ENCODE measurements around the gene SYNCRIP. TPM values are rescaled to one million over a fixed set of nuclear protein-coding genes. Genes with fewer than 3 reads are reported as not detected.
"Not testable (repeated sequence)": the region's sequence is repeated elsewhere in the genome, so short reads cannot be mapped to it uniquely, and the experiment has no call there.

SYNCRIP gene
- polyA plus RNA-seq, 1 donor: 92.8 TPM

GRCh38 chr6:85593438-85594196, 49.1 kb downstream of the SYNCRIP start, which contains the start of gene SNX14:
TSS of gene SNX14 (minus strand) at chr6:85593858. CDS start at chr6:85593718, 140 bp downstream.
- peak; percentile 97 for DNase-seq

GRCh38 chr6:85592033-85592432, 50.7 kb downstream of the SYNCRIP start:
- no peak for DNase-seq

- DNase-seq: no peak
Measured at GRCh38 chr6:85591207-85591606, 51.5 kb downstream of the SYNCRIP start.

- no peak for DNase-seq
Measured at GRCh38 chr6:85585741-85586140, 56.9 kb downstream of the SYNCRIP start.

- not testable (repeated sequence) for DNase-seq
Measured at GRCh38 chr6:85582832-85583231, 59.9 kb downstream of the SYNCRIP start.

- DNase-seq: no peak
Measured at GRCh38 chr6:85581572-85581971, 61.1 kb downstream of the SYNCRIP start.

DNA sequence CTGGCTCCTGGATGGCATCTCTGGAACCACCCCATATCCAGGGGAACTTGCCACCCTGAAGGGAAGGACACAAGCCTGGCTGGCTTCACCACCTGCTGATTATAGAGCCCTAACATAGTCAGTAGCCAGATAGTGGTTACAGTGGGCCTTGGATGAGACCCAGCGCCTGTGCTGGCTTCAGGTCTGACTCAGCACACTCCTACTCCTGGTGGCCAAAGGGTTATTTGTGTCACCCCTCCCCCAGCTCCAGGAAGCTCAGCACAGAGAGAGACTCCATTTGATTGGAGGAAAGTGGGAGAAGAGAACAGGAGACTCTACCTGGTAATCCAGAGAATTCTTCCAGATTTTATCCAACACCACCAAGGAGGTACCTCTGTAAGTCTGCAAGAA, 61.8 kb downstream of the SYNCRIP start:
- DNase-seq: no peak

GRCh38 chr6:85580118-85580877, 62.4 kb downstream of the SYNCRIP start:
- DNase-seq: no peak

DNA sequence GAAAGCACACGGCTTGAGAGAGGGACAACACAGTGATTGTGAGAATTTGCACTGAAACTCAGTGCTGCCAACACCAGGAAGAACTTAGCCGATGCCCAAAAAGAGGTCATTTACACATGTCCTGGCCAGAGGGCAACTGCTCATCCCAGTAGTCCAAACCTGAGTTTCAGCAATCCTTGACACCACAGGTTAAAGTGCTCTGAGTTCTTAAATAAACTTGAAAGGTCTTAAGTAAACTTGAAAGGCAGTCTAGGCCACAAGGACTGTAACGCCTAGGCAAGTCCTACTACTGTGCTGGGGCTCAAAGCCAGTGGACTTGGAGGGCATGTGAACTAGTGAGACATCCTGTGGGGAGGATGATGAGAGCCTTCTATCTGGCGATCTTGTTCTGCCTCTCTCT, 63.1 kb downstream of the SYNCRIP start:
- DNase-seq: no peak

GRCh38 chr6:85576476-85576875, 66.2 kb downstream of the SYNCRIP start:
- DNase-seq: no peak

- DNase-seq: no peak
Measured at GRCh38 chr6:85574932-85575598, 67.6 kb downstream of the SYNCRIP start.

DNA sequence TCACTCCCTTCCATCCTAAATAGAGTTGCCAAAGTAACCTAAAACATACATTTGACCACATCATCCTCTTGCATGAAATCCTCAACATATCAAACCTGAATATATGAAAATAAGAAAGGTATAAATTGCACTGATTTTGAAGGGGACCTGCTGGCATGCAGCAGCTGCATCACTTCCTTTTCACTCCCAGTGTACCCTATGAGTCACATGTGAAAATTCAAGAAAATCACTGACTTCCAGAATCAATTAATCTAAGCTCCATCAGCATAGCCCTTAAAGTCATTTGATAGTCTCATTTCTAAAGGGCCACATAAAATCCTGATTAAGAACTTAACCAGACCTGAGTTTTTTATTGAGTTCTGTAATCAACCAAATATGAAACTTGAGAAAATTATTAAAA, 73.4 kb downstream of the SYNCRIP start:
- no peak for DNase-seq

- no peak for DNase-seq
Measured at GRCh38 chr6:85568411-85568810, 74.3 kb downstream of the SYNCRIP start.

- DNase-seq: no peak
Measured at GRCh38 chr6:85565736-85566135, 77.0 kb downstream of the SYNCRIP start.

DNA sequence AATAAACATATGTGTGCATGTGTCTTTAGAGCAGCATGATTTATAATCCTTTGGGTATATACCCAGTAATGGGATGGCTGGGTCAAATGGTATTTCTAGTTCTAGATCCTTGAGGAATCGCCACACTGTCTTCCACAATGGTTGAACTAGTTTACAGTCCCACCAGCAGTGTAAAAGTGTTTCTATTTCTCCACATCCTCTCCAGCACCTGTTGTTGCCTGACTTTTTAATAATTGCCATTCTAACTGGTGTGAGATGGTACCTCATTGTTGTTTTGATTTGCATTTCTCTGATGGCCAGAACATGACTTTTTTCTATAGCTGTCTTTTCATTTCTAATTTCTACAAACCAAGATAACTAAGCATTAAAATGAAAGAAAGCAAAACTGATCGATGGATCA, 78.5 kb downstream of the SYNCRIP start:
- DNase-seq: not testable (repeated sequence)

Other genes starting within 250 kb of the SYNCRIP start
- 23.0 TPM for gene NT5E, start 192.8 kb downstream of the SYNCRIP start, polyA plus RNA-seq (ENCODE audit: insufficient read length)
- 42.3 TPM for gene SNX14, start 49.0 kb downstream of the SYNCRIP start, polyA plus RNA-seq (ENCODE audit: insufficient read length)

Measured in hindlimb muscle (tissue), 1 donor.